Ishikawa (cell line): ENCODE results near the gene SMIM1.

ENCODE experiments used
- CEBPB ChIP-seq: IDR thresholded peaks from 2 replicates; pipeline ENCODE4 v1.6.1; 2012
- CREB1 ChIP-seq: IDR thresholded peaks from 2 replicates; pipeline ENCODE4 v1.6.1; 2012; ENCODE audit warnings: low read depth
- EGR1 ChIP-seq: IDR thresholded peaks from 2 replicates; pipeline ENCODE4 v1.6.1; 2012
- EP300 ChIP-seq: IDR thresholded peaks from 2 replicates; pipeline ENCODE4 v1.6.1; 2012; ENCODE audit warnings: borderline replicate concordance
- FOXM1 ChIP-seq: IDR thresholded peaks from 2 replicates; pipeline ENCODE4 v1.6.1; 2012; ENCODE audit warnings: low read depth, borderline replicate concordance
- MAX ChIP-seq: IDR thresholded peaks from 2 replicates; pipeline ENCODE4 v1.6.1; 2012
- NFIC ChIP-seq: IDR thresholded peaks from 2 replicates; pipeline ENCODE4 v1.6.1; 2012
- RAD21 ChIP-seq: IDR thresholded peaks from 2 replicates; pipeline ENCODE4 v1.6.1; 2012; ENCODE audit warnings: low read depth
- REST ChIP-seq: IDR thresholded peaks from 2 replicates; pipeline ENCODE4 v1.6.1; 2012; ENCODE audit warnings: low read depth, mild to moderate bottlenecking
- TAF1 ChIP-seq: IDR thresholded peaks from 2 replicates; pipeline ENCODE4 v1.6.1; 2012; ENCODE audit warnings: low read depth, mild to moderate bottlenecking
- TCF12 ChIP-seq: IDR thresholded peaks from 2 replicates; pipeline ENCODE4 v1.6.1; 2012; ENCODE audit warnings: low read depth
- TEAD4 ChIP-seq: IDR thresholded peaks from 2 replicates; pipeline ENCODE4 v1.6.1; 2012
- USF1 ChIP-seq: IDR thresholded peaks from 2 replicates; pipeline ENCODE4 v1.6.1; 2012
- YY1 ChIP-seq: IDR thresholded peaks from 2 replicates; pipeline ENCODE4 v1.6.1; 2012; ENCODE audit warnings: low read depth
- ZBTB7A ChIP-seq: IDR thresholded peaks from 2 replicates; pipeline ENCODE4 v1.6.1; 2012; ENCODE audit warnings: low read depth

Gene SMIM1

GRCh38 chr1:3727825-3728776 is 44.4 kb upstream of the SMIM1 start:
- TF ChIP-seq USF1 (no peak), TAF1 (no peak), ZBTB7A (no peak), FOXM1 (no peak), MAX (no peak), RAD21 (no peak), CEBPB (no peak), REST (no peak), CREB1 (no peak), TCF12 (no peak), NFIC (no peak), EGR1 (no peak), TEAD4 (no peak), YY1 (no peak), EP300 (no peak)

- no peak for TF ChIP-seq TEAD4
- no peak for TF ChIP-seq MAX
- TF ChIP-seq CREB1: no peak
- no peak for TF ChIP-seq REST
- no peak for TF ChIP-seq FOXM1
- TF ChIP-seq EGR1: no peak
- TF ChIP-seq CEBPB: no peak
- no peak for TF ChIP-seq NFIC
- TF ChIP-seq YY1: no peak
- TF ChIP-seq TAF1: no peak
- TF ChIP-seq EP300: no peak
- no peak for TF ChIP-seq TCF12
These were observed 42.7 kb upstream of the SMIM1 start for GRCh38 chr1:3729594-3730542.

GRCh38 chr1:3730543-3731247 is 41.9 kb upstream of the SMIM1 start:
- TF ChIP-seq YY1: no peak
- TF ChIP-seq CEBPB: no peak
- no peak for TF ChIP-seq ZBTB7A
- no peak for TF ChIP-seq EP300
- TF ChIP-seq TAF1: no peak
- no peak for TF ChIP-seq NFIC
- TF ChIP-seq TCF12: no peak
- no peak for TF ChIP-seq FOXM1

GRCh38 chr1:3731583-3732433 is 40.7 kb upstream of the SMIM1 start:
- TF ChIP-seq ZBTB7A (no peak), TAF1 (no peak), CREB1 (no peak), REST (no peak), MAX (no peak), EGR1 (no peak), CEBPB (no peak), TCF12 (no peak), RAD21 (no peak), FOXM1 (no peak), YY1 (no peak), NFIC (no peak), TEAD4 (no peak), USF1 (no peak), EP300 (no peak)
